Hepatocyte (in vitro differentiated cells): Measurements from ENCODE around the gene IL17RE. TPM values are rescaled to one million over a fixed set of nuclear protein-coding genes. Genes with fewer than 3 reads are reported as not detected.

Source experiments
- DNase-seq: peaks from one replicate; pipeline ENCODE4 v3.0.0-alpha.2; 2016; ENCODE audit warnings: low spot score
- H2AFZ ChIP-seq: fragments of 200-600 bp; sonication (generic); 2 replicates; pipeline ENCODE4 v1.6.0; 2016; ENCODE audit warnings: antibody characterized with exemption, mild to moderate bottlenecking
- H3K27ac ChIP-seq: fragments of 200-600 bp; sonication (generic); 2 replicates; pipeline ENCODE4 v1.5.1; 2016; ENCODE audit warnings: mild to moderate bottlenecking
- H3K27me3 ChIP-seq: fragments of 200-600 bp; sonication (generic); 2 replicates; pipeline ENCODE4 v1.6.1; 2016
- H3K36me3 ChIP-seq: fragments of 200-600 bp; sonication (generic); replicated peaks from 2 replicates; pipeline ENCODE4 v1.5.1; 2016; ENCODE audit warnings: low read depth; ENCODE audit not compliant: insufficient read depth
- H3K4me1 ChIP-seq: fragments of 200-600 bp; sonication (generic); 2 replicates; pipeline ENCODE4 v1.5.1; 2016; ENCODE audit warnings: mild to moderate bottlenecking, moderate library complexity; ENCODE audit not compliant: insufficient read depth
- H3K4me2 ChIP-seq: fragments of 200-600 bp; sonication (generic); 2 replicates; pipeline ENCODE4 v1.6.0; 2016
- H3K4me3 ChIP-seq: fragments of 200-600 bp; sonication (generic); 2 replicates; pipeline ENCODE4 v1.5.1; 2016; ENCODE audit warnings: mild to moderate bottlenecking
- H3K79me2 ChIP-seq: fragments of 200-600 bp; sonication (generic); 2 replicates; pipeline ENCODE4 v1.6.0; 2017; ENCODE audit warnings: mild to moderate bottlenecking
- H3K9me2 ChIP-seq: fragments of 200-600 bp; sonication (generic); replicated peaks from 2 replicates; pipeline ENCODE4 v1.6.0; 2017; ENCODE audit warnings: mild to moderate bottlenecking; ENCODE audit not compliant: insufficient read depth
- H3K9me3 ChIP-seq: fragments of 200-600 bp; sonication (generic); 2 replicates; pipeline ENCODE4 v1.5.1; 2016; ENCODE audit warnings: low read depth, mild to moderate bottlenecking
- H4K20me1 ChIP-seq: fragments of 200-600 bp; sonication (generic); 2 replicates; pipeline ENCODE4 v1.6.0; 2016; ENCODE audit warnings: mild to moderate bottlenecking; ENCODE audit not compliant: insufficient read depth, poor library complexity, severe bottlenecking
- CTCF ChIP-seq: fragments of 200-600 bp; sonication (generic); IDR thresholded peaks from 2 replicates; pipeline ENCODE4 v1.5.1; 2016; ENCODE audit warnings: antibody characterized with exemption, mild to moderate bottlenecking; ENCODE audit not compliant: poor library complexity
- EZH2 ChIP-seq: fragments of 200-600 bp; sonication (generic); IDR thresholded peaks from 2 replicates; pipeline ENCODE4 v1.6.1; 2016; ENCODE audit warnings: antibody characterized with exemption, mild to moderate bottlenecking, borderline replicate concordance
- EZH2phosphoT487 ChIP-seq: fragments of 200-600 bp; sonication (generic); IDR thresholded peaks from one replicate; pipeline ENCODE4 v1.6.1; 2018; ENCODE audit warnings: antibody characterized with exemption, mild to moderate bottlenecking, low read depth, moderate library complexity; ENCODE audit not compliant: unreplicated experiment, severe bottlenecking
- WGBS: methylation state at CpG from one replicate; pipeline ENCODE4 v1.1.6; 2016; ENCODE audit warnings: low lambda C conversion rate; ENCODE audit errors: missing lambda C conversion rate; 5-methylcytosine and 5-hydroxymethylcytosine counted together
- polyA plus RNA-seq: library from polyadenylated mRNA; unstranded; fragments of >200 nt; fragmentation: Nextera tagmentation; extraction: Ambion mirVana; gene quantifications from 2 replicates; pipeline ENCODE4 v1.2.1, GENCODE V29; 2016
- total RNA-seq: library from RNA; depleted of rRNA; stranded (reverse); fragments of >200 nt; gene quantifications from 2 replicates; pipeline ENCODE4 v1.2.3, GENCODE V29; 2014

IL17RE gene
- total and polyA plus RNA-seq, 2 experiments from 2014 or later, result 6.8 to 9.1 TPM

DNA sequence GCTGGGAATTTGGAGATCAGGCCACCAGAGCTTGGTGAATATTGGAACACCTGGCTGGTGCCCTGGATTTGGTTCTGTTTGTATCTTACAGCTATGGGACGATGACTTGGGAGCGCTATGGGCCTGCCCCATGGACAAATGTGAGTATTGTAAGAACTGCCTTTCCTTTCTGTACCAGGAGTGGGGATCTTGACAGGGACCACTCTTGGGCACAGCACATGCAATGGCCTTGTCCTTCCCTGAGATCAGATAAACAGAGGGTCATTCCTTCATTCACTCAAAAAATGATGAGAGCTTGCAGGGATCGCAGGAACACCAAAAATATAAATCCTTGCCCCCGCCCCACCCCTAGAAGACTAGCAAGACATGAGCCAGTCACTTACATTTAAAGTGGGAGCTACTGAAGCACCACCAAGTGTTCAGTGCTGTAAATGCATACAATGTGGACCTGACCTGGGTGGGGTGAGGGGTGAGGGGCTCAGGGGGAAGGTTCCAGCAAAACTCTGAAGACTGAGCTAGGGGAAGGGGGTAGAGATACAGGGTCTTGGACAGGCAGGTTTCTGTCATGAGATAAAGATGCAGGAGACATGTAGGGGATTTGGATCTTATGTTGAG, 28.3 kb downstream of the IL17RE start:
- Histone ChIP-seq H3K4me2 (no peak overlapping the region), H3K4me3 (no peak overlapping the region), H2AFZ (no peak overlapping the region), H4K20me1 (no peaks in the 10 kb centered on the region), H3K9me2 (no peaks in the 10 kb centered on the region), H3K79me2 (peaks cover 16% of the 10 kb centered on the region), H3K36me3 (no peaks in the 10 kb centered on the region), H3K9me3 (no peaks in the 10 kb centered on the region), H3K27ac (no peak overlapping the region), H3K4me1 (peaks cover 29% of the 10 kb centered on the region), H3K27me3 (no peaks in the 10 kb centered on the region)
- 99% methylated on average over 4 of the region's 4 CpGs for WGBS
- DNase-seq, result no peak
- no peak for TF ChIP-seq EZH2
- peak; percentile 25 for TF ChIP-seq CTCF
- no peak for TF ChIP-seq EZH2phosphoT487

- 23% methylated on average over 13 of the region's 13 CpGs for WGBS
- Histone ChIP-seq H2AFZ (peak overlapping the region; percentile 86), H4K20me1 (no peaks in the 10 kb centered on the region), H3K4me2 (peak overlapping the region; percentile 99), H3K27ac (peak overlapping the region; percentile 95), H3K9me2 (no peaks in the 10 kb centered on the region), H3K9me3 (no peaks in the 10 kb centered on the region), H3K36me3 (no peaks in the 10 kb centered on the region), H3K4me3 (no peak overlapping the region), H3K4me1 (peaks cover 29% of the 10 kb centered on the region), H3K27me3 (no peaks in the 10 kb centered on the region), H3K79me2 (peaks cover 26% of the 10 kb centered on the region)
- DNase-seq, result no peak
- TF ChIP-seq CTCF (no peak), EZH2phosphoT487 (no peak), EZH2 (no peak)
Measured at GRCh38 chr3:9932535-9932842, 29.8 kb downstream of the IL17RE start.

DNA sequence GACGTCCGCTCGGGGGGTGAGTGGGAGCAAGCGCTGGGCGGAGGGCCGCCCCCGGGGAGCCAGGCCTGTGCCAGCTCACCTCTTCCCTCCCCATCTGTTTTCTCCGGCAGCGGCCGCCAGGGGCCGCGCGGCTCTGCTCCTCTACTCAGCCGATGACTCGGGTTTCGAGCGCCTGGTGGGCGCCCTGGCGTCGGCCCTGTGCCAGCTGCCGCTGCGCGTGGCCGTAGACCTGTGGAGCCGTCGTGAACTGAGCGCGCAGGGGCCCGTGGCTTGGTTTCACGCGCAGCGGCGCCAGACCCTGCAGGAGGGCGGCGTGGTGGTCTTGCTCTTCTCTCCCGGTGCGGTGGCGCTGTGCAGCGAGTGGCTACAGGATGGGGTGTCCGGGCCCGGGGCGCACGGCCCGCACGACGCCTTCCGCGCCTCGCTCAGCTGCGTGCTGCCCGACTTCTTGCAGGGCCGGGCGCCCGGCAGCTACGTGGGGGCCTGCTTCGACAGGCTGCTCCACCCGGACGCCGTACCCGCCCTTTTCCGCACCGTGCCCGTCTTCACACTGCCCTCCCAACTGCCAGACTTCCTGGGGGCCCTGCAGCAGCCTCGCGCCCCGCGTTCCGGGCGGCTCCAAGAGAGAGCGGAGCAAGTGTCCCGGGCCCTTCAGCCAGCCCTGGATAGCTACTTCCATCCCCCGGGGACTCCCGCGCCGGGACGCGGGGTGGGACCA, 30.4 kb downstream of the IL17RE start:
- TF ChIP-seq CTCF (peak; percentile 70), EZH2phosphoT487 (no peak)
- 2% methylated on average over 69 of the region's 77 CpGs for WGBS
- H4K20me1 ChIP-seq, result no peaks in the 10 kb centered on the region
- peak overlapping the region; percentile 95 for H3K27ac ChIP-seq
- peak; percentile 92 for DNase-seq
- H3K4me3 ChIP-seq, result peak overlapping the region; percentile 60
- peaks cover 26% of the 10 kb centered on the region for H3K79me2 ChIP-seq
- H3K9me3 ChIP-seq, result no peaks in the 10 kb centered on the region
- H3K36me3 ChIP-seq, result no peaks in the 10 kb centered on the region
- peaks cover 29% of the 10 kb centered on the region for H3K4me1 ChIP-seq
- H3K9me2 ChIP-seq, result no peaks in the 10 kb centered on the region
- peak overlapping the region; percentile 99 for H3K4me2 ChIP-seq
- no peaks in the 10 kb centered on the region for H3K27me3 ChIP-seq
- H2AFZ ChIP-seq, result peak overlapping the region; percentile 86
